ENCODE data around the gene ADAP1. TPM values are rescaled to one million over a fixed set of nuclear protein-coding genes. Genes with fewer than 3 reads are reported as not detected.

The ADAP1 gene
- total and polyA plus RNA-seq, 12 donors: 2.3 to 14.9 (median 9.7) TPM

DNA sequence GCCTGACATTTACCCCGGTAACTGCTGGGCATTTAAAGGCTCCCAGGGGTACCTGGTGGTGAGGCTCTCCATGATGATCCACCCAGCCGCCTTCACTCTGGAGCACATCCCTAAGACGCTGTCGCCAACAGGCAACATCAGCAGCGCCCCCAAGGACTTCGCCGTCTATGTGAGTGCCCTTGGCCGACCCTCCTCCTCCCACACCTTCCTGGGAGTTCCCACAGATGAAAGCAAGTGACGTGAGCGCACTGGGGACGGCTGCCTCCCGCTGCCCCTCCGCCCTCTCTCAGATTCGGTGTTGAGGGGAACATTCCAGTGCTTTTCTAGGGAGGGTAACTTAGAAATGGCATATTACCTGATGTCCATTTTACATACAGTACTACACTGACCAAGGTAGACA, 85.1 kb downstream of the ADAP1 start:
- intact Hi-C loops (cut with DNase I): loop anchor here in 4 of 10 donors (5.0 to 10.0 kb wide), 3 partner anchors 37 to 545 kb away; partner anchors contain the start of gene SUN1 (in 1 of the 4)
- H3K4me1 ChIP-seq: peaks cover 19 to 60% (median 44%) of the 10 kb centered on the region in 9 donors
- H3K36me3 ChIP-seq: peaks cover 0 to 92% (median 48%) of the 10 kb centered on the region in 9 donors
- H3K27me3 ChIP-seq: no peaks in the 10 kb centered on the region
- ATAC-seq (no peak), DNase-seq (no peak)
- peak overlapping the region in 8 of 10 donors; percentile 8 to 69 (median 50) for H3K27ac ChIP-seq
- TF ChIP-seq, protein P1, sequence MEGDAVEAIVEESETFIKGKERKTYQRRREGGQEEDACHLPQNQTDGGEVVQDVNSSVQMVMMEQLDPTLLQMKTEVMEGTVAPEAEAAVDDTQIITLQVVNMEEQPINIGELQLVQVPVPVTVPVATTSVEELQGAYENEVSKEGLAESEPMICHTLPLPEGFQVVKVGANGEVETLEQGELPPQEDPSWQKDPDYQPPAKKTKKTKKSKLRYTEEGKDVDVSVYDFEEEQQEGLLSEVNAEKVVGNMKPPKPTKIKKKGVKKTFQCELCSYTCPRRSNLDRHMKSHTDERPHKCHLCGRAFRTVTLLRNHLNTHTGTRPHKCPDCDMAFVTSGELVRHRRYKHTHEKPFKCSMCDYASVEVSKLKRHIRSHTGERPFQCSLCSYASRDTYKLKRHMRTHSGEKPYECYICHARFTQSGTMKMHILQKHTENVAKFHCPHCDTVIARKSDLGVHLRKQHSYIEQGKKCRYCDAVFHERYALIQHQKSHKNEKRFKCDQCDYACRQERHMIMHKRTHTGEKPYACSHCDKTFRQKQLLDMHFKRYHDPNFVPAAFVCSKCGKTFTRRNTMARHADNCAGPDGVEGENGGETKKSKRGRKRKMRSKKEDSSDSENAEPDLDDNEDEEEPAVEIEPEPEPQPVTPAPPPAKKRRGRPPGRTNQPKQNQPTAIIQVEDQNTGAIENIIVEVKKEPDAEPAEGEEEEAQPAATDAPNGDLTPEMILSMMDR (IDR thresholded peaks at IDR 0.05): no peak
- no peak overlapping the region for H3K4me3 ChIP-seq
- 68 to 76% methylated on average over 14 of the region's 14 CpGs for WGBS, 2 donors
- no peaks in the 10 kb centered on the region for H3K9me3 ChIP-seq

GRCh38 chr7:868189-868486, 86.3 kb downstream of the ADAP1 start:
- TF ChIP-seq, protein P1 (IDR thresholded peaks at IDR 0.05): no peak
- ATAC-seq (peak in 1 of 8 donors; percentile 5), DNase-seq (no peak)
- intact Hi-C loops (cut with DNase I): loop anchor here in 4 of 10 donors (5.0 to 10.0 kb wide), 3 partner anchors 36 to 543 kb away; partner anchors contain the start of gene SUN1 (in 1 of the 4)
- 94 to 95% methylated on average over 17 of the region's 17 CpGs for WGBS, 2 donors
- H3K4me3 ChIP-seq: no peak overlapping the region
- no peaks in the 10 kb centered on the region for H3K9me3 ChIP-seq
- no peaks in the 10 kb centered on the region for H3K27me3 ChIP-seq
- peaks cover 17 to 48% (median 32%) of the 10 kb centered on the region in 9 donors for H3K4me1 ChIP-seq
- peaks cover 0 to 92% (median 57%) of the 10 kb centered on the region in 9 donors for H3K36me3 ChIP-seq
- peak overlapping the region in 9 of 10 donors; percentile 35 to 88 (median 74) for H3K27ac ChIP-seq

DNA sequence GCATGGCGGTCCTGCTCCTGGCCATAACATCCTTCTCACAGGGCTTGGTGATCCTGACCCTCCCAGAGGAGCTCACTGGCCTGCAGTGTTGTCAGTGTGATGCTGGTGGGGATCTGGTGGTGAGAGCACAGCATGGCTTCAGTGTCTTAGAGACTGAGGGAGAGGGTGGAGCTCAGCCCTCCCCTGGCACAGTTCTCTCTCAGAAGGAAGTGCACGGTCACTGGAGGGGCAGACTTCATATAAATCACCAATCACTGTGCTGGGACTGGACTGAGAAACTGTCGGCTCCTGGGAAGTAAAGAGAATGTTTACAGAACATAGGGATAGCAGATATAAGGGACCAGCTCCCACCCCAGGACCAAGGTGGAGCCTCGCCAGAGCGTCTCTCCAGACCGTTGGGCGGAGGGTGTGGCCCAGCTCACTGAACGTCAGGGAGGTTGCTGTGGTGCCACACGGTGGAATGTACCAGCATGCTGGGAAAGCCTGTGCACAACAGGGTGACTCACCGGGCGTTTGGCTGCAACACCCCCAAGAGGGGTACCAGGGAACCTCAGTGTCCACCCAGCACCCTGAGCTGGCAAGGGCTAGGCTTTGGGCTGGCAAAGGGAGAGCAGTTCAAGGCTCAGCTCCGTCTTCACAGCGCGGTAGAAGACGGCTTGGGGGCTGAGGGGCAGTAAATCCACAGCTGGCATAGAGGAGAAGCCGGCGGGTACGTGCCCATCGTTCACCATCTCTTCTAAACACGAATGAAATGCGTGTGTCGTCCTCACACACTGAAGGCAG, 86.9 kb downstream of the ADAP1 start:
- H3K9me3 ChIP-seq: no peaks in the 10 kb centered on the region
- H3K4me3 ChIP-seq: peak overlapping the region in 1 of 10 donors; percentile 14
- DNase-seq (peak; percentile 43 to 55), ATAC-seq (peak; percentile 42 to 89 (median 84))
- TF ChIP-seq, protein P1 (IDR thresholded peaks at IDR 0.05): peak in 2 of 9 donors; percentile 15 to 28
- H3K36me3 ChIP-seq: peaks cover 0 to 92% (median 59%) of the 10 kb centered on the region in 9 donors
- no peaks in the 10 kb centered on the region for H3K27me3 ChIP-seq
- intact Hi-C loops (cut with DNase I): loop anchor here in 4 of 10 donors (2.0 to 10.0 kb wide), 4 partner anchors 31 to 543 kb away; partner anchors contain the start of gene SUN1 (in 1 of the 4)
- H3K4me1 ChIP-seq: peaks cover 11 to 43% (median 26%) of the 10 kb centered on the region in 9 donors
- WGBS, 2 donors: 68 to 71% methylated on average over 22 of the region's 22 CpGs
- H3K27ac ChIP-seq: peak overlapping the region; percentile 25 to 88 (median 74)

- H3K36me3 ChIP-seq: peaks cover 0 to 92% (median 63%) of the 10 kb centered on the region in 9 donors
- peaks cover 6 to 37% (median 23%) of the 10 kb centered on the region in 9 donors for H3K4me1 ChIP-seq
- peak overlapping the region; percentile 25 to 88 (median 74) for H3K27ac ChIP-seq
- intact Hi-C loops (cut with DNase I): loop anchor here in 4 of 10 donors (2.0 to 10.0 kb wide), 4 partner anchors 30 to 542 kb away; partner anchors contain the start of gene SUN1 (in 1 of the 4)
- TF ChIP-seq, protein P1 (IDR thresholded peaks at IDR 0.05): no peak
- H3K9me3 ChIP-seq: no peaks in the 10 kb centered on the region
- WGBS, 2 donors: 41 to 60% methylated on average over 18 of the region's 18 CpGs
- DNase-seq: peak; percentile 54 to 62
- peak overlapping the region in 1 of 10 donors; percentile 14 for H3K4me3 ChIP-seq
- no peaks in the 10 kb centered on the region for H3K27me3 ChIP-seq
- peak; percentile 76 to 90 (median 84) for ATAC-seq
These were observed 87.5 kb downstream of the ADAP1 start for GRCh38 chr7:867001-867405.

Data from heart right ventricle (tissue), 16 donors.